ENCODE results near the gene VIPR1. TPM values are rescaled to one million over a fixed set of nuclear protein-coding genes. Genes with fewer than 3 reads are reported as not detected.

The VIPR1 gene
- total and polyA plus RNA-seq, 7 experiments from 2014 or later = 8.0 to 133 (median 54.9) TPM

DNA sequence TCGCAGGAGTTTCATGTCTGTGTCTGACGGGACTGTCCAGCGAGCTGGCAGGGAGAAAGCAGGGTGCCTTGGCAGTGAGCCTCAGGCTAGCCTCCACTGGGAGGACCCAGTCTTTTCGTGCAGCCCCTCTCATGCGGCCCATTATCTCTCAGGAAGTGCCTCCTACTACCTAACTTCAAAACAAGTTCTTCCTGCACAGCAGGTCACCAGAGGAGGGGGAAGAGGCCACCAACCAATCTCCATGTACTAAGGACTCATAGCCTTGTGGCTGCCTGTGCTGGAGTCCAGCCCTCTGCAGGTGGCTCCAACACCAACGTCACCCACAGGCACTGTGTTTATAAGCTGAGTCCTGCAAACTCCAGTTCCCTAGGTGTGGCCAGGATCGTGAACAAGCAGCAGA lies 4.8 kb downstream of the VIPR1 start:
- DNase-seq = peak in 1 of 9 donors; percentile 16
- Histone ChIP-seq H3K27me3 (ENCODE audit: control insufficient read depth in 2 of 2, insufficient read depth in 2 of 2, low read length in 2 of 2) (no peaks in the 10 kb centered on the region), H3K27ac (ENCODE audit: low read depth, low read length) (peak overlapping the region; percentile 35), H3K36me3 (ENCODE audit: control insufficient read depth in 2 of 3, insufficient read depth in 3 of 3, low read length in 3 of 3) (no peaks in the 10 kb centered on the region), H3K4me3 (ENCODE audit: low read length) (no peak overlapping the region), H3K4me1 (ENCODE audit: control insufficient read depth in 2 of 2, insufficient read depth in 2 of 2, low read length in 2 of 2) (peaks cover 0 to 61% of the 10 kb centered on the region in 2 donors), H3K9me3 (ENCODE audit: control insufficient read depth in 2 of 3, low read length in 3 of 3) (no peaks in the 10 kb centered on the region)
- intact Hi-C loops (cut with micrococcal nuclease) = loop anchor here in 1 of 2 donors (10.0 kb wide), 1 partner anchor 492 kb away; no protein-coding TSS in a partner anchor
- peaks cover 0 to 9% (median 0%) of the 10 kb centered on the region in 5 donors for H3K36me3 Mint-ChIP-seq
- ChIA-PET POLR2A (interaction anchor here (1.3 to 6.0 kb wide), 2 partner anchors 9 to 18 kb away, joined by 4 to 26 read pairs; no protein-coding TSS in a partner anchor), CTCF (interaction anchor here (0.7 to 4.1 kb wide), 6 partner anchors 26 to 305 kb away, joined by 3 to 34 read pairs (median 3); no protein-coding TSS in a partner anchor)
- no peaks in the 10 kb centered on the region for H3K9me3 Mint-ChIP-seq
- ATAC-seq = no peak
- peak overlapping the region; percentile 40 to 77 (median 68) for H3K4me3 Mint-ChIP-seq
- H3K4me1 Mint-ChIP-seq = peaks cover 47 to 91% (median 80%) of the 10 kb centered on the region in 7 donors
- peak overlapping the region; percentile 45 to 94 (median 85) for H3K27ac Mint-ChIP-seq
- peaks cover 0 to 13% (median 0%) of the 10 kb centered on the region in 5 donors for H3K27me3 Mint-ChIP-seq

DNA sequence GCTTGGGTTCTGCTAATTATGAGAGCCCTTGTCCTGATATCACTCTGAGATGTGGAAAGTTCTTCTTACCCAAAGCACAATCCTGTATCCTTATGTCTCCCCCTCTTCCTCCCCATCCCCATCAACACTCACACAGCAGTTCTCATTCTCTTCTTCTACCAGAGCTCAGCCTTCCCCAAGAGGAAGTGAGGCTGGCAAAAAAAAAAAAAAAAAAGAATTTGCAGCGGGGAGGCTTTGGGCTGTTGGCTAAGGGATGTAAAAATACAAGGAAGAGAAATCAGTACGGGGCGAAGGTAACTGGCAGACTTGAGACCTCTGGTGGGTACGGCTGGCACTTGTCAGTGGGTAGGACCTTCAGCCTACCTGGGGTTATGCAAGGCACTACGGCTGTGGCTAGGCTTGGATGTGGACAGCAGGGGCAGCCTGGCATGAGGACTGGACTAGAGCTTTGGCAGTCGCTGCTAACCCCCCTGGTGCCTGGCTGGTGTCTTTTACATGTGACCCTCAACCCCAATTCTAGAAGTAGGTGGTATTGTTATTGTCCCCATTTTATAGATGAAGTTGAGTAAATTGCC lies 5.4 kb downstream of the VIPR1 start:
- peak overlapping the region in 9 of 10 donors; percentile 59 to 77 (median 70) for H3K4me3 Mint-ChIP-seq

DNA sequence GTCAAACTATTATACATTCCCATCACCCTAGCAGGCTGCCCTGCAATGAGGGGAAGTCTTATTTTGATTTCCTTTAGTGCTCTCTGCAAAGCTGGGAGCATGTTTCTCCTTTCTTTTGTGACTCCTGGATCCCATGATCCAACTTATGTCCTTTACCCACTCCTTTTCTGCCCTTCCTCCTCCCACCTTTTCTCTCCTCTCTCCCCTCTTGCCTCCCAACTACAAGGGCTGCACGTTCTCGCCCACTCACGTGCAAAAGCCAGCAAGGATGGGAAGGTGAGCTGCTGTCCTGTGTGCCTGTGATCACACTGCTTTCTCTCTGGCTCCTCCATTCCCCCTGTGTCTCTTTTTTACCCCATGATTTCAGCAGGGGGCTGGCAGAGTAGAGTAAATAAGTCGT lies 6.1 kb downstream of the VIPR1 start:
- no peak for ATAC-seq
- intact Hi-C loops (cut with micrococcal nuclease) = loop anchor here in 1 of 2 donors (10.0 kb wide), 1 partner anchor 494 kb away; no protein-coding TSS in a partner anchor
- H3K4me1 Mint-ChIP-seq = peaks cover 38 to 84% (median 73%) of the 10 kb centered on the region in 7 donors
- Histone ChIP-seq H3K4me3 (ENCODE audit: low read length) (no peak overlapping the region), H3K27me3 (ENCODE audit: control insufficient read depth in 2 of 2, insufficient read depth in 2 of 2, low read length in 2 of 2) (no peaks in the 10 kb centered on the region), H3K4me1 (ENCODE audit: control insufficient read depth in 2 of 2, insufficient read depth in 2 of 2, low read length in 2 of 2) (peaks cover 0 to 56% of the 10 kb centered on the region in 2 donors), H3K36me3 (ENCODE audit: control insufficient read depth in 2 of 3, insufficient read depth in 3 of 3, low read length in 3 of 3) (peaks cover 0 to 8% (median 0%) of the 10 kb centered on the region in 3 experiments), H3K27ac (ENCODE audit: low read depth, low read length) (no peak overlapping the region), H3K9me3 (ENCODE audit: control insufficient read depth in 2 of 3, low read length in 3 of 3) (no peaks in the 10 kb centered on the region)
- CTCF ChIA-PET = interaction anchor here (1.0 to 4.1 kb wide), 4 partner anchors 29 to 37 kb away, joined by 3 to 34 read pairs (median 6); no protein-coding TSS in a partner anchor
- H3K27ac Mint-ChIP-seq = peak overlapping the region in 7 of 9 donors; percentile 2 to 85 (median 71)
- no peaks in the 10 kb centered on the region for H3K9me3 Mint-ChIP-seq
- POLR2A ChIA-PET = interaction anchor here (1.3 to 6.0 kb wide), 4 partner anchors 8 to 29 kb away, joined by 4 to 26 read pairs (median 6); no protein-coding TSS in a partner anchor
- peak overlapping the region in 6 of 10 donors; percentile 32 to 70 (median 54) for H3K4me3 Mint-ChIP-seq
- DNase-seq = no peak
- peaks cover under 1 to 15% (median 3%) of the 10 kb centered on the region in 5 donors for H3K36me3 Mint-ChIP-seq
- H3K27me3 Mint-ChIP-seq = peaks cover 0 to 5% (median 0%) of the 10 kb centered on the region in 5 donors

More for the DNA sequence above, 5.4 kb downstream of the VIPR1 start:
- peaks cover 45 to 89% (median 80%) of the 10 kb centered on the region in 7 donors for H3K4me1 Mint-ChIP-seq
- H3K36me3 Mint-ChIP-seq = peaks cover 0 to 9% (median 0%) of the 10 kb centered on the region in 5 donors
- ATAC-seq = peak; percentile 25
- Histone ChIP-seq H3K4me3 (ENCODE audit: low read length) (no peak overlapping the region), H3K4me1 (ENCODE audit: control insufficient read depth in 2 of 2, insufficient read depth in 2 of 2, low read length in 2 of 2) (peaks cover 0 to 62% of the 10 kb centered on the region in 2 donors), H3K27me3 (ENCODE audit: control insufficient read depth in 2 of 2, insufficient read depth in 2 of 2, low read length in 2 of 2) (no peaks in the 10 kb centered on the region), H3K27ac (ENCODE audit: low read depth, low read length) (no peak overlapping the region), H3K36me3 (ENCODE audit: control insufficient read depth in 2 of 3, insufficient read depth in 3 of 3, low read length in 3 of 3) (peaks cover 0 to under 1% (median 0%) of the 10 kb centered on the region in 3 experiments), H3K9me3 (ENCODE audit: control insufficient read depth in 2 of 3, low read length in 3 of 3) (no peaks in the 10 kb centered on the region)
- peak overlapping the region; percentile 19 to 94 (median 85) for H3K27ac Mint-ChIP-seq
- intact Hi-C loops (cut with micrococcal nuclease) = loop anchor here in 1 of 2 donors (10.0 kb wide), 1 partner anchor 493 kb away; no protein-coding TSS in a partner anchor
- DNase-seq = no peak
- ChIA-PET CTCF (interaction anchor here (0.7 to 4.1 kb wide), 6 partner anchors 26 to 306 kb away, joined by 3 to 34 read pairs (median 3); no protein-coding TSS in a partner anchor), POLR2A (interaction anchor here (1.3 to 6.0 kb wide), 3 partner anchors 9 to 30 kb away, joined by 4 to 26 read pairs (median 8); no protein-coding TSS in a partner anchor)
- H3K9me3 Mint-ChIP-seq = no peaks in the 10 kb centered on the region
- peaks cover 0 to 12% (median 0%) of the 10 kb centered on the region in 5 donors for H3K27me3 Mint-ChIP-seq

DNA sequence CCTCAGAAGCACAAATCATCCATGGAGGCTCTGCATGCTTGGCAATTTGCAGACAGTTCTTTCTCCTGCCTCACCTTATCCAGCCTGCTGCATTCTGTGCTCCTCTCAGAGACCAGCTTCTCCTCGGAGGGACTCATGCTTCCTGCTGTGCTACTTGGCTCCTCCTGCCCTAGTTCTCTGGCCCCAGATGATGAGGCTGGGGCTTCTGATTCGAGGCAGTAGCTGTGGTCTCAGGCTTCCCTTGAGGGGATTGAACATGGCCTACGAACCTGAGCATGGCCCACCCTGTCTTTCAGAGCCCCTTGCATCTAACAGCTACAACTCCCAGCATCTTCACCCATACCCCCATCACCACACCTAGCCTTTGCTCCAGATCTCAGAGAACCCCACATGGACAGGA lies 6.7 kb downstream of the VIPR1 start:
- H3K9me3 ChIP-seq (ENCODE audit: control insufficient read depth in 2 of 3, low read length in 3 of 3) = no peaks in the 10 kb centered on the region
- Mint-ChIP-seq H3K9me3 (no peaks in the 10 kb centered on the region), H3K4me1 (peaks cover 33 to 80% (median 67%) of the 10 kb centered on the region in 7 donors), H3K36me3 (peaks cover 3 to 21% (median 4%) of the 10 kb centered on the region in 5 donors), H3K27me3 (peaks cover 0 to 5% (median 0%) of the 10 kb centered on the region in 5 donors), H3K27ac (peak overlapping the region in 7 of 9 donors; percentile 33 to 85 (median 71)), H3K4me3 (peak overlapping the region in 7 of 10 donors; percentile 11 to 70 (median 32))
- DNase-seq (no peak), ATAC-seq (no peak)
- no peak overlapping the region for H3K4me3 ChIP-seq (ENCODE audit: low read length)
- intact Hi-C loops (cut with micrococcal nuclease) = loop anchor here in 1 of 2 donors (10.0 kb wide), 1 partner anchor 494 kb away; no protein-coding TSS in a partner anchor
- CTCF ChIA-PET = interaction anchor here (1.0 to 4.1 kb wide), 4 partner anchors 8 to 37 kb away, joined by 4 to 34 read pairs (median 9); no protein-coding TSS in a partner anchor
- POLR2A ChIA-PET = interaction anchor here (0.7 to 6.0 kb wide), 4 partner anchors 17 to 54 kb away, joined by 3 to 26 read pairs (median 6); no protein-coding TSS in a partner anchor
- peaks cover 0 to 51% of the 10 kb centered on the region in 2 donors for H3K4me1 ChIP-seq (ENCODE audit: control insufficient read depth in 2 of 2, insufficient read depth in 2 of 2, low read length in 2 of 2)
- H3K27ac ChIP-seq (ENCODE audit: low read depth, low read length) = no peak overlapping the region
- H3K27me3 ChIP-seq (ENCODE audit: control insufficient read depth in 2 of 2, insufficient read depth in 2 of 2, low read length in 2 of 2) = no peaks in the 10 kb centered on the region
- peaks cover 0 to 13% (median 0%) of the 10 kb centered on the region in 3 experiments for H3K36me3 ChIP-seq (ENCODE audit: control insufficient read depth in 2 of 3, insufficient read depth in 3 of 3, low read length in 3 of 3)

DNA sequence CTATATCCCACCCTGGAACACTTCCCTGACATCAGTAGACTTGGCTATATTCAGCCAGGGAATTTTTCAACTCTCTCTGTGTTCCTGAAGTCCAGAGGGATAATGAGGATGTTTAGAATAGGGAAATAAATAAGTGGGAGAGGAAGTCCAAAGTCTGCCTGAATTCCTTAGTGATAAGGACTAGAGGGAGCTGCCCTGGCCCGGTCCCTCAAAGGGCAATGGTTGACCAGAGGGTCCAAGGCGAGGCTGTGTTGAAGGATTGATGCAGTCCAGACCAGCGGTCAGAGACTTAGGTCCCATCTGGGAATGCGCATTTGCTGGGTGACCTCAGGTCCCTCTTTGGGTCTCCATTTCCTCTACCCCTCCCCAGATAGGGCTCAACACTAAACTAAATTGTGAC lies 7.9 kb downstream of the VIPR1 start:
- H3K27ac Mint-ChIP-seq = peak overlapping the region in 4 of 9 donors; percentile 23 to 66 (median 63)
- Histone ChIP-seq H3K4me1 (ENCODE audit: control insufficient read depth in 2 of 2, insufficient read depth in 2 of 2, low read length in 2 of 2) (peaks cover 0 to 48% of the 10 kb centered on the region in 2 donors), H3K9me3 (ENCODE audit: control insufficient read depth in 2 of 3, low read length in 3 of 3) (no peaks in the 10 kb centered on the region), H3K36me3 (ENCODE audit: control insufficient read depth in 2 of 3, insufficient read depth in 3 of 3, low read length in 3 of 3) (peaks cover 0 to 25% (median 0%) of the 10 kb centered on the region in 3 experiments), H3K4me3 (ENCODE audit: low read length) (no peak overlapping the region), H3K27me3 (ENCODE audit: control insufficient read depth in 2 of 2, insufficient read depth in 2 of 2, low read length in 2 of 2) (no peaks in the 10 kb centered on the region), H3K27ac (ENCODE audit: low read depth, low read length) (no peak overlapping the region)
- CTCF ChIA-PET = interaction anchor here (0.6 to 4.1 kb wide), 5 partner anchors 8 to 76 kb away, joined by 3 to 34 read pairs (median 5); partner anchors contain the start of gene VIPR1
- peak overlapping the region in 1 of 10 donors; percentile 11 for H3K4me3 Mint-ChIP-seq
- intact Hi-C loops (cut with micrococcal nuclease) = no loop called here
- peaks cover 0 to 5% (median 0%) of the 10 kb centered on the region in 5 donors for H3K27me3 Mint-ChIP-seq
- no peaks in the 10 kb centered on the region for H3K9me3 Mint-ChIP-seq
- peaks cover 33 to 78% (median 70%) of the 10 kb centered on the region in 7 donors for H3K4me1 Mint-ChIP-seq
- no peak for DNase-seq
- POLR2A ChIA-PET = interaction anchor here (1.1 to 6.0 kb wide), 3 partner anchors 8 to 15 kb away, joined by 4 to 26 read pairs (median 26); partner anchors contain the start of gene VIPR1
- no peak for ATAC-seq
- H3K36me3 Mint-ChIP-seq = peaks cover 3 to 30% (median 9%) of the 10 kb centered on the region in 5 donors

DNA sequence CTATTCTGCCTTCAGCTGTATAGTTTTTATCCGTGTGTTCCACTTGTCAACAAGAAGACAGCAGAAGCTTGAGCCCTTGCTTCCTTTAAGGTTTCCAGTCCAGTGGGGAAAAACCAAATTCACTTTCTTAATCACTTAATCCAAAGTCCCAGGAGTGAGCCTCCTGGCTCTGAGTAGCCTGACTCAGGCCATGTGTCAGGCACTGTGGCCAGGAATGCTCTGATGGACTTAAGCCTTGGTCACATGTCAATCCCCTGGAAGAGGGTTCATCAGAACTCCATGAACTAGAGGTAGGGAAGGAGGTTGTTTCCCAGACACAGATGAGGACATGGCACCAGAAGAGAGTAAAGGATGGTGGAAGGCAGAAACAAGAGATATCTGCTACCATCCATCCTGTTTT lies 8.8 kb downstream of the VIPR1 start:
- Histone ChIP-seq H3K27ac (ENCODE audit: low read depth, low read length) (no peak overlapping the region), H3K36me3 (ENCODE audit: control insufficient read depth in 2 of 3, insufficient read depth in 3 of 3, low read length in 3 of 3) (peaks cover 0 to 34% (median 0%) of the 10 kb centered on the region in 3 experiments), H3K27me3 (ENCODE audit: control insufficient read depth in 2 of 2, insufficient read depth in 2 of 2, low read length in 2 of 2) (no peaks in the 10 kb centered on the region), H3K4me1 (ENCODE audit: control insufficient read depth in 2 of 2, insufficient read depth in 2 of 2, low read length in 2 of 2) (peaks cover 0 to 41% of the 10 kb centered on the region in 2 donors), H3K4me3 (ENCODE audit: low read length) (no peak overlapping the region), H3K9me3 (ENCODE audit: control insufficient read depth in 2 of 3, low read length in 3 of 3) (no peaks in the 10 kb centered on the region)
- DNase-seq (no peak), ATAC-seq (no peak)
- no peaks in the 10 kb centered on the region for H3K9me3 Mint-ChIP-seq
- H3K27me3 Mint-ChIP-seq = peaks cover 0 to 5% (median 0%) of the 10 kb centered on the region in 5 donors
- H3K36me3 Mint-ChIP-seq = peaks cover 3 to 35% (median 15%) of the 10 kb centered on the region in 5 donors
- CTCF ChIA-PET = interaction anchor here (0.8 to 4.1 kb wide), 4 partner anchors 9 to 26 kb away, joined by 3 to 34 read pairs (median 8); partner anchors contain the start of gene VIPR1
- intact Hi-C loops (cut with micrococcal nuclease) = no loop called here
- POLR2A ChIA-PET = interaction anchor here (1.1 to 6.0 kb wide), 3 partner anchors 9 to 15 kb away, joined by 4 to 26 read pairs (median 26); partner anchors contain the start of gene VIPR1
- peak overlapping the region in 3 of 10 donors; percentile 0 to 25 (median 18) for H3K4me3 Mint-ChIP-seq
- peaks cover 33 to 77% (median 68%) of the 10 kb centered on the region in 7 donors for H3K4me1 Mint-ChIP-seq
- peak overlapping the region in 4 of 9 donors; percentile 26 to 78 (median 59) for H3K27ac Mint-ChIP-seq

Measured in naive thymus-derived CD4-positive, alpha-beta T cell (primary cell).